SK-N-SH treated with all-trans-retinoic acid at 6 μM for 48 hours (cell line): ENCODE results near the gene ATP5F1D.

Source experiments
- ATAC-seq: fragments of 200-7000 bp; cut with Tn5 transposase; 3 replicates; pipeline ENCODE4 v1.9.1; 2020; ENCODE audit warnings: mild to moderate bottlenecking, moderate library complexity
- ARNTL ChIP-seq: fragments of 450-650 bp; formaldehyde crosslinking; IDR thresholded peaks from 2 replicates; pipeline ENCODE4 v1.5.0; 2020; ENCODE audit warnings: low read depth, mild to moderate bottlenecking, moderate library complexity, borderline replicate concordance
- BACH2 ChIP-seq: fragments of 250-450 bp; sonication (Bioruptor Pico); IDR thresholded peaks from 2 replicates; pipeline ENCODE4 v1.9.0; 2021; ENCODE audit warnings: mild to moderate bottlenecking, borderline replicate concordance
- CSDC2 ChIP-seq: fragments of 250-450 bp; sonication (Bioruptor Pico); IDR thresholded peaks from 2 replicates; pipeline ENCODE4 v1.5.0; 2020; ENCODE audit warnings: mild to moderate bottlenecking, moderate library complexity
- OSR1 ChIP-seq: fragments of 250-450 bp; sonication (Bioruptor Pico); IDR thresholded peaks from 2 replicates; pipeline ENCODE4 v1.8.0; 2022; ENCODE audit warnings: moderate library complexity, mild to moderate bottlenecking, inconsistent platforms
- PPARA ChIP-seq: fragments of 250-450 bp; sonication (Bioruptor Pico); IDR thresholded peaks from 2 replicates; pipeline ENCODE4 v1.5.0; 2020; ENCODE audit warnings: mild to moderate bottlenecking, borderline replicate concordance
- RARB ChIP-seq: fragments of 250-450 bp; sonication (Bioruptor Pico); IDR thresholded peaks from 2 replicates; pipeline ENCODE4 v1.8.0; 2021; ENCODE audit warnings: mild to moderate bottlenecking, moderate library complexity
- SNAI2 ChIP-seq: fragments of 250-450 bp; sonication (Bioruptor Pico); IDR thresholded peaks from 2 replicates; pipeline ENCODE4 v1.5.0; 2020; ENCODE audit warnings: mild to moderate bottlenecking, moderate library complexity
- TCF4 ChIP-seq: fragments of 250-450 bp; sonication (Bioruptor Pico); IDR thresholded peaks from 2 replicates; pipeline ENCODE4 v1.8.0; 2021; ENCODE audit warnings: mild to moderate bottlenecking, moderate library complexity, borderline replicate concordance
- TOX ChIP-seq: fragments of 250-450 bp; sonication (Bioruptor Pico); IDR thresholded peaks from 2 replicates; pipeline ENCODE4 v1.8.0; 2021; ENCODE audit warnings: mild to moderate bottlenecking, moderate library complexity, borderline replicate concordance
- ZC3H10 ChIP-seq: fragments of 250-450 bp; sonication (Bioruptor Pico); IDR thresholded peaks from 2 replicates; pipeline ENCODE4 v1.5.1; 2021; ENCODE audit warnings: mild to moderate bottlenecking, moderate library complexity
- ZFP3 ChIP-seq: fragments of 250-450 bp; sonication (Bioruptor Pico); IDR thresholded peaks from 2 replicates; pipeline ENCODE4 v1.5.0; 2020; ENCODE audit warnings: mild to moderate bottlenecking, moderate library complexity
- ZFP30 ChIP-seq: fragments of 450-650 bp; formaldehyde crosslinking; IDR thresholded peaks from 2 replicates; pipeline ENCODE4 v1.5.0; 2022; ENCODE audit warnings: mild to moderate bottlenecking, moderate library complexity
- ZNF565 ChIP-seq: fragments of 450-650 bp; formaldehyde crosslinking; conservative IDR thresholded peaks from 2 replicates; pipeline ENCODE4 v1.5.0; 2020; ENCODE audit warnings: low read depth, mild to moderate bottlenecking, moderate library complexity
- ZNF8 ChIP-seq: fragments of 450-650 bp; formaldehyde crosslinking; IDR thresholded peaks from 2 replicates; pipeline ENCODE4 v1.5.0; 2020; ENCODE audit warnings: mild to moderate bottlenecking, moderate library complexity
- TF ChIP-seq, protein P1 (sequence below): fragments of 250-450 bp; sonication (Bioruptor Pico); IDR thresholded peaks from 2 replicates; pipeline ENCODE4 v1.5.0; 2020; ENCODE audit warnings: mild to moderate bottlenecking, moderate library complexity
- TF ChIP-seq, protein P2 (sequence below): fragments of 250-450 bp; sonication (Bioruptor Pico); IDR thresholded peaks from 2 replicates; pipeline ENCODE4 v1.5.1; 2021; ENCODE audit warnings: mild to moderate bottlenecking, moderate library complexity
- TF ChIP-seq, protein P3 (sequence below): fragments of 250-450 bp; sonication (Bioruptor Pico); IDR thresholded peaks from 2 replicates; pipeline ENCODE4 v1.5.1; 2020; ENCODE audit warnings: low read depth, mild to moderate bottlenecking, moderate library complexity
- TF ChIP-seq, protein P4 (sequence below): fragments of 250-450 bp; sonication (Bioruptor Pico); IDR thresholded peaks from 2 replicates; pipeline ENCODE4 v1.8.0; 2020; ENCODE audit warnings: mild to moderate bottlenecking, moderate library complexity, borderline replicate concordance
- TF ChIP-seq, protein P5 (sequence below): fragments of 250-450 bp; sonication (Bioruptor Pico); IDR thresholded peaks from 2 replicates; pipeline ENCODE4 v1.8.0; 2021; ENCODE audit warnings: low read depth, mild to moderate bottlenecking, moderate library complexity, borderline replicate concordance

ATP5F1D gene

DNA sequence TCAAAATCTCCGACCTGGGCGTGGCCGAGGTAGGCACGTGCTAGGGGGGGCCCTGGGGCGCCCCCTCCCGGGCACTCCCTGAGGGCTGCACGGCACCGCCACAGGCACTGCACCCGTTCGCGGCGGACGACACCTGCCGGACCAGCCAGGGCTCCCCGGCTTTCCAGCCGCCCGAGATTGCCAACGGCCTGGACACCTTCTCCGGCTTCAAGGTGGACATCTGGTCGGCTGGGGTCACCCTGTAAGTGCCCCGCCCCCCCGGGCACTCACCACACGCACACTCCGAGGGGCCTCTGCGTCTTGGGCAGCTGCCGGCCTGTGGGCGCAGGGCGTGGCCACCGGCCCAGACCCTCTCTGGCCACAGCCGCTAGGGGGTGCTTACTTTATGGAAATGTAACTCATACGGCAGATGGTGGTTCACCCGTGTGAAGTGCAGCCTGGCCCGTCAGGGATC, 21.0 kb upstream of the ATP5F1D start:
- ATAC-seq, result no peak
- TF ChIP-seq PPARA (CRISPR knock-in tag), result no peak
- no peak for TF ChIP-seq ZNF565 (CRISPR knock-in tag)
- no peak for TF ChIP-seq ZFP3 (CRISPR knock-in tag)
- TF ChIP-seq RARB (CRISPR knock-in tag), result no peak
- TF ChIP-seq ZC3H10 (CRISPR knock-in tag), result no peak
- TF ChIP-seq, protein P1, sequence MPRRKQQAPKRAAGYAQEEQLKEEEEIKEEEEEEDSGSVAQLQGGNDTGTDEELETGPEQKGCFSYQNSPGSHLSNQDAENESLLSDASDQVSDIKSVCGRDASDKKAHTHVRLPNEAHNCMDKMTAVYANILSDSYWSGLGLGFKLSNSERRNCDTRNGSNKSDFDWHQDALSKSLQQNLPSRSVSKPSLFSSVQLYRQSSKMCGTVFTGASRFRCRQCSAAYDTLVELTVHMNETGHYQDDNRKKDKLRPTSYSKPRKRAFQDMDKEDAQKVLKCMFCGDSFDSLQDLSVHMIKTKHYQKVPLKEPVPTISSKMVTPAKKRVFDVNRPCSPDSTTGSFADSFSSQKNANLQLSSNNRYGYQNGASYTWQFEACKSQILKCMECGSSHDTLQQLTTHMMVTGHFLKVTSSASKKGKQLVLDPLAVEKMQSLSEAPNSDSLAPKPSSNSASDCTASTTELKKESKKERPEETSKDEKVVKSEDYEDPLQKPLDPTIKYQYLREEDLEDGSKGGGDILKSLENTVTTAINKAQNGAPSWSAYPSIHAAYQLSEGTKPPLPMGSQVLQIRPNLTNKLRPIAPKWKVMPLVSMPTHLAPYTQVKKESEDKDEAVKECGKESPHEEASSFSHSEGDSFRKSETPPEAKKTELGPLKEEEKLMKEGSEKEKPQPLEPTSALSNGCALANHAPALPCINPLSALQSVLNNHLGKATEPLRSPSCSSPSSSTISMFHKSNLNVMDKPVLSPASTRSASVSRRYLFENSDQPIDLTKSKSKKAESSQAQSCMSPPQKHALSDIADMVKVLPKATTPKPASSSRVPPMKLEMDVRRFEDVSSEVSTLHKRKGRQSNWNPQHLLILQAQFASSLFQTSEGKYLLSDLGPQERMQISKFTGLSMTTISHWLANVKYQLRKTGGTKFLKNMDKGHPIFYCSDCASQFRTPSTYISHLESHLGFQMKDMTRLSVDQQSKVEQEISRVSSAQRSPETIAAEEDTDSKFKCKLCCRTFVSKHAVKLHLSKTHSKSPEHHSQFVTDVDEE (CRISPR knock-in tag), result no peak
- TF ChIP-seq OSR1 (CRISPR knock-in tag), result no peak
- TF ChIP-seq, protein P2, sequence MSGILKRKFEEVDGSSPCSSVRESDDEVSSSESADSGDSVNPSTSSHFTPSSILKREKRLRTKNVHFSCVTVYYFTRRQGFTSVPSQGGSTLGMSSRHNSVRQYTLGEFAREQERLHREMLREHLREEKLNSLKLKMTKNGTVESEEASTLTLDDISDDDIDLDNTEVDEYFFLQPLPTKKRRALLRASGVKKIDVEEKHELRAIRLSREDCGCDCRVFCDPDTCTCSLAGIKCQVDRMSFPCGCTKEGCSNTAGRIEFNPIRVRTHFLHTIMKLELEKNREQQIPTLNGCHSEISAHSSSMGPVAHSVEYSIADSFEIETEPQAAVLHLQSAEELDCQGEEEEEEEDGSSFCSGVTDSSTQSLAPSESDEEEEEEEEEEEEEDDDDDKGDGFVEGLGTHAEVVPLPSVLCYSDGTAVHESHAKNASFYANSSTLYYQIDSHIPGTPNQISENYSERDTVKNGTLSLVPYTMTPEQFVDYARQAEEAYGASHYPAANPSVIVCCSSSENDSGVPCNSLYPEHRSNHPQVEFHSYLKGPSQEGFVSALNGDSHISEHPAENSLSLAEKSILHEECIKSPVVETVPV, result no peak
- TF ChIP-seq, protein P3, sequence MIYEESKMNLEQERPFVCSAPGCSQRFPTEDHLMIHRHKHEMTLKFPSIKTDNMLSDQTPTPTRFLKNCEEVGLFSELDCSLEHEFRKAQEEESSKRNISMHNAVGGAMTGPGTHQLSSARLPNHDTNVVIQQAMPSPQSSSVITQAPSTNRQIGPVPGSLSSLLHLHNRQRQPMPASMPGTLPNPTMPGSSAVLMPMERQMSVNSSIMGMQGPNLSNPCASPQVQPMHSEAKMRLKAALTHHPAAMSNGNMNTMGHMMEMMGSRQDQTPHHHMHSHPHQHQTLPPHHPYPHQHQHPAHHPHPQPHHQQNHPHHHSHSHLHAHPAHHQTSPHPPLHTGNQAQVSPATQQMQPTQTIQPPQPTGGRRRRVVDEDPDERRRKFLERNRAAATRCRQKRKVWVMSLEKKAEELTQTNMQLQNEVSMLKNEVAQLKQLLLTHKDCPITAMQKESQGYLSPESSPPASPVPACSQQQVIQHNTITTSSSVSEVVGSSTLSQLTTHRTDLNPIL (CRISPR knock-in tag), result no peak
- no peak for TF ChIP-seq TCF4 (CRISPR knock-in tag)
- TF ChIP-seq BACH2 (CRISPR knock-in tag), result no peak
- TF ChIP-seq CSDC2 (CRISPR knock-in tag), result no peak
- TF ChIP-seq ARNTL (CRISPR knock-in tag), result no peak
- TF ChIP-seq TOX (CRISPR knock-in tag), result no peak
- TF ChIP-seq ZNF8 (CRISPR knock-in tag), result no peak
- TF ChIP-seq, protein P4, sequence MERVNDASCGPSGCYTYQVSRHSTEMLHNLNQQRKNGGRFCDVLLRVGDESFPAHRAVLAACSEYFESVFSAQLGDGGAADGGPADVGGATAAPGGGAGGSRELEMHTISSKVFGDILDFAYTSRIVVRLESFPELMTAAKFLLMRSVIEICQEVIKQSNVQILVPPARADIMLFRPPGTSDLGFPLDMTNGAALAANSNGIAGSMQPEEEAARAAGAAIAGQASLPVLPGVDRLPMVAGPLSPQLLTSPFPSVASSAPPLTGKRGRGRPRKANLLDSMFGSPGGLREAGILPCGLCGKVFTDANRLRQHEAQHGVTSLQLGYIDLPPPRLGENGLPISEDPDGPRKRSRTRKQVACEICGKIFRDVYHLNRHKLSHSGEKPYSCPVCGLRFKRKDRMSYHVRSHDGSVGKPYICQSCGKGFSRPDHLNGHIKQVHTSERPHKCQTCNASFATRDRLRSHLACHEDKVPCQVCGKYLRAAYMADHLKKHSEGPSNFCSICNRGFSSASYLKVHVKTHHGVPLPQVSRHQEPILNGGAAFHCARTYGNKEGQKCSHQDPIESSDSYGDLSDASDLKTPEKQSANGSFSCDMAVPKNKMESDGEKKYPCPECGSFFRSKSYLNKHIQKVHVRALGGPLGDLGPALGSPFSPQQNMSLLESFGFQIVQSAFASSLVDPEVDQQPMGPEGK (CRISPR knock-in tag), result no peak
- TF ChIP-seq SNAI2 (CRISPR knock-in tag), result no peak

DNA sequence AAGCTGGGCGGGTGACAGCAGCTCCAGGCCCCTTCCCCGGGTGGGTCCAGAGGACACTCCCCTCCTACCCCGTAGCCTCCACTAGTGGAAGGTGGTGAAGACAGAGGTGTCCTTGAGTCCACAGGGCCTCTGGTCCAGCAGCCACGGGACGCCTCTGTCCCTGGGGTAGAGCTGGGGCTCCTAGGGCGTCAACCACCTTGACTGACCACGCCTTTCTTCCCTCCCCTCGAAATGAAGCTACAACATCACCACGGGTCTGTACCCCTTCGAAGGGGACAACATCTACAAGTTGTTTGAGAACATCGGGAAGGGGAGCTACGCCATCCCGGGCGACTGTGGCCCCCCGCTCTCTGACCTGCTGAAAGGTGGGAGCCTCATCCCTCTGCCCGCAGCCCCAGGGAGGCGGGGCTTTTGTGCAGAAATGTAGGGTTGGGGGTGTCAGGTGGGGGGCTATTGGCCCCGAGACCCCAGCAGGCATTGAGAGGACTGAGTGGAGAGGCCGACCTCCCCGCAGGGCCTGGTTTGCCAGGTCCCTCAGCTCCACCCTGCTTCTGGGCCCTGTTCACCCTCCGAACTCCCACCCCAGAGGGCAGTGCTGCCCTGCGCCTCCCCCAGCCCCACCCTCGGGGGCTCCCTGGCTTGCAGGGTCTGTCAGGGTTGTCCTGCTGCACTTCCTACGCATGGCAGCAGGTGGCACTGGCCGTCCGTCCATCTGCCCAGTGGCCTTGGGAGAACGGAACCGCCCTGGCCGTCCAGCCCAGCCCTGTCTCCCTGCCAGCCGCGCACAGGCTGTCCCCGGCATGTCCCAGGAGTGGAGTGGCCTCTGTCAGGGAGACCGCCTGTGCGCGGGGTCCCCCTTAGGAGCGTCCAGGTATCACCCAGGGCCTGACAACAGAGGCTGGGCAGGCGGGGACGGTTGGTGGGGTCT, 20.3 kb upstream of the ATP5F1D start:
- peak; percentile 53 for ATAC-seq
- TF ChIP-seq, protein P3 (CRISPR knock-in tag), result no peak
- TF ChIP-seq ARNTL (CRISPR knock-in tag) (no peak), ZC3H10 (CRISPR knock-in tag) (no peak)
- TF ChIP-seq, all 23 proteins: peak for 0

DNA sequence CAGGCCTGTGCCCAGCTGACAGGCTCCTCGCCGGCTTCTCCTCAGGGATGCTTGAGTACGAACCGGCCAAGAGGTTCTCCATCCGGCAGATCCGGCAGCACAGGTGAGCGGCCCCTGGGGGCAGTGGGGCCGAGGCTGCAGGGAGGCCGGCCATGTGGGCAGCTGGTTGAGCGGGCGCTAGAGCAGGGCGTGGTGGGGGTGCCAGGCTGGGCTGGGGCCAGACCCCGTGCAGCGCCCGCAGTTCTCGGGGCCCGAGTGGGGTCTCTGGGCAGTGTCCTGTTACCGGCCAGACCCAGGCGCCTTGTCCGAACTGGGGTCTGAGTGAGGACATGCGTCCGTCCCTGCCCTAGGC, 19.7 kb upstream of the ATP5F1D start:
- no peak for ATAC-seq
- TF ChIP-seq, protein P5, sequence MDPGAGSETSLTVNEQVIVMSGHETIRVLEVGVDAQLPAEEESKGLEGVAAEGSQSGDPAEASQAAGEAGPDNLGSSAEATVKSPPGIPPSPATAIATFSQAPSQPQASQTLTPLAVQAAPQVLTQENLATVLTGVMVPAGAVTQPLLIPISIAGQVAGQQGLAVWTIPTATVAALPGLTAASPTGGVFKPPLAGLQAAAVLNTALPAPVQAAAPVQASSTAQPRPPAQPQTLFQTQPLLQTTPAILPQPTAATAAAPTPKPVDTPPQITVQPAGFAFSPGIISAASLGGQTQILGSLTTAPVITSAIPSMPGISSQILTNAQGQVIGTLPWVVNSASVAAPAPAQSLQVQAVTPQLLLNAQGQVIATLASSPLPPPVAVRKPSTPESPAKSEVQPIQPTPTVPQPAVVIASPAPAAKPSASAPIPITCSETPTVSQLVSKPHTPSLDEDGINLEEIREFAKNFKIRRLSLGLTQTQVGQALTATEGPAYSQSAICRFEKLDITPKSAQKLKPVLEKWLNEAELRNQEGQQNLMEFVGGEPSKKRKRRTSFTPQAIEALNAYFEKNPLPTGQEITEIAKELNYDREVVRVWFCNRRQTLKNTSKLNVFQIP, result no peak
- no peak for TF ChIP-seq ARNTL (CRISPR knock-in tag)
- no peak for TF ChIP-seq ZFP30
